Measurements from ENCODE around the gene CYP2J2. TPM values are rescaled to one million over a fixed set of nuclear protein-coding genes. Genes with fewer than 3 reads are reported as not detected.
"Not testable (repeated sequence)": the region's sequence is repeated elsewhere in the genome, so short reads cannot be mapped to it uniquely, and the experiment has no call there.

The CYP2J2 gene
- total and polyA plus RNA-seq, 2 donors: 4.1 to 14.2 TPM

- no peaks in the 10 kb centered on the region for H3K4me1 ChIP-seq (ENCODE audit: insufficient read depth)
- no peaks in the 10 kb centered on the region for H3K36me3 ChIP-seq (ENCODE audit: insufficient read depth)
- no peak overlapping the region for H3K27ac ChIP-seq (ENCODE audit: low read depth)
- H3K4me3 ChIP-seq (ENCODE audit: low read depth, low read length): no peak overlapping the region
- DNase-seq (ENCODE audit: extremely low spot score): no peak
- 20% methylated on average over 1 of the region's 1 CpG for WGBS
Measured at GRCh38 chr1:59945790-59946189, 19.2 kb upstream of the CYP2J2 start.

- 80% methylated on average over 4 of the region's 4 CpGs for WGBS
Measured at GRCh38 chr1:59939393-59939792, 12.8 kb upstream of the CYP2J2 start.

GRCh38 chr1:59937636-59938210, 11.2 kb upstream of the CYP2J2 start:
- WGBS: 85% methylated on average over 3 of the region's 3 CpGs

More at GRCh38 chr1:59939393-59939792, 12.8 kb upstream of the CYP2J2 start:
- Histone ChIP-seq H3K27ac (ENCODE audit: low read depth) (no peak overlapping the region), H3K4me1 (ENCODE audit: insufficient read depth) (no peaks in the 10 kb centered on the region), H3K4me3 (ENCODE audit: low read depth, low read length) (no peak overlapping the region), H3K36me3 (ENCODE audit: insufficient read depth) (no peaks in the 10 kb centered on the region)
- DNase-seq (ENCODE audit: extremely low spot score): no peak

DNA sequence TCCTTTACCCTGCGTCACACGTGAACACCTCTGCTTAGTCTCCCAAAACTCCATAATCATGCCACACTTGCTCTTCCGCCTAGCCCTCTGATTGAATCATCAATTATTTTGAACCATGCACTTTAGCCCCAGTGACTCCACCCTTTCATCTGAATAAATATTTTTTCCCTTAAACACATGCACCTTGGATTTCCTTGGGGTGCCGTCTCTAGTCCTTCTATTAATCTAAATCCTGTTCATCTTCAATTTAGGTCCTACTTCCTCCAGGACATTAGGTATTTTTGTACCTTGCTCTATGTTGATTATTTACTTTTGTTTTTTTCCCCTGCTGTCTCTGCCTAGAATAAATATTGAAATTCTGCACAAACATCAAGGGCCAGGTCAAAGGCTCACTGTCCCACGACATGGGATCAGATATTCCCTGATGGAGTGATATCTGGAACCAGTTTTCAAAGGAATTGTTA, 9.8 kb upstream of the CYP2J2 start:
- 66% methylated on average over 5 of the region's 5 CpGs for WGBS

More at GRCh38 chr1:59937636-59938210, 11.2 kb upstream of the CYP2J2 start:
- Histone ChIP-seq H3K36me3 (ENCODE audit: insufficient read depth) (no peaks in the 10 kb centered on the region), H3K4me3 (ENCODE audit: low read depth, low read length) (no peak overlapping the region), H3K4me1 (ENCODE audit: insufficient read depth) (no peaks in the 10 kb centered on the region), H3K27ac (ENCODE audit: low read depth) (no peak overlapping the region)
- no peak for DNase-seq (ENCODE audit: extremely low spot score)

DNA sequence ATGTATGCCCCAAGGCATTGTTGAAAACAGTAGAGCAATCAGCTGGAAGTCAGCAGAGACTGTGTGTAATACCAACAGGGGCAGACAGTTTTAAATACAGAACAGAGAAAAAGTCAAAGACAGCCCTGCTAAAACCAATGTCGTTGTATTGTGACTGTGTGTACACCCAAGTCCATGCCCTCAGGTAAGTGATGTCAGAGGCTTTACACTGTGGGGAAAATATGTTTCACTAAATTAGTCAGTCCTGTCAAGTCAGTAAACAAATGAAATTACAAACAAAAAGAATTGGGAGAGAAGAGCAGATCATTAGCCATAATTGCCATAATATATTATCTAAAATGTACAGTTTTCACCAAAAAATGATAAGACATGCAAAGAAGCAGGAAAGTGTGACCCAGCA, 2.4 kb upstream of the CYP2J2 start:
- H3K36me3 ChIP-seq (ENCODE audit: insufficient read depth): no peaks in the 10 kb centered on the region
- 64% methylated on average over 1 of the region's 1 CpG for WGBS

More for the DNA sequence above, 9.8 kb upstream of the CYP2J2 start:
- no peaks in the 10 kb centered on the region for H3K4me1 ChIP-seq (ENCODE audit: insufficient read depth)
- no peak overlapping the region for H3K27ac ChIP-seq (ENCODE audit: low read depth)
- no peak for DNase-seq (ENCODE audit: extremely low spot score)
- no peak overlapping the region for H3K4me3 ChIP-seq (ENCODE audit: low read depth, low read length)
- H3K36me3 ChIP-seq (ENCODE audit: insufficient read depth): no peaks in the 10 kb centered on the region

GRCh38 chr1:59927213-59927612, 640 bp upstream of the CYP2J2 start:
- no peak for DNase-seq (ENCODE audit: extremely low spot score)
- Histone ChIP-seq H3K36me3 (ENCODE audit: insufficient read depth) (no peaks in the 10 kb centered on the region), H3K27ac (ENCODE audit: low read depth) (no peak overlapping the region), H3K4me1 (ENCODE audit: insufficient read depth) (no peaks in the 10 kb centered on the region), H3K4me3 (ENCODE audit: low read depth, low read length) (peak overlapping the region; percentile 51)
- 30% methylated on average over 2 of the region's 2 CpGs for WGBS

More for the DNA sequence above, 2.4 kb upstream of the CYP2J2 start:
- Histone ChIP-seq H3K4me1 (ENCODE audit: insufficient read depth) (no peaks in the 10 kb centered on the region), H3K4me3 (ENCODE audit: low read depth, low read length) (no peak overlapping the region), H3K27ac (ENCODE audit: low read depth) (no peak overlapping the region)
- no peak for DNase-seq (ENCODE audit: extremely low spot score)

GRCh38 chr1:59924653-59925052, 1.9 kb downstream of the CYP2J2 start:
- H3K36me3 ChIP-seq (ENCODE audit: insufficient read depth): no peaks in the 10 kb centered on the region
- no peak overlapping the region for H3K4me3 ChIP-seq (ENCODE audit: low read depth, low read length)
- no peak overlapping the region for H3K27ac ChIP-seq (ENCODE audit: low read depth)
- no peak for DNase-seq (ENCODE audit: extremely low spot score)
- H3K4me1 ChIP-seq (ENCODE audit: insufficient read depth): no peaks in the 10 kb centered on the region

DNA sequence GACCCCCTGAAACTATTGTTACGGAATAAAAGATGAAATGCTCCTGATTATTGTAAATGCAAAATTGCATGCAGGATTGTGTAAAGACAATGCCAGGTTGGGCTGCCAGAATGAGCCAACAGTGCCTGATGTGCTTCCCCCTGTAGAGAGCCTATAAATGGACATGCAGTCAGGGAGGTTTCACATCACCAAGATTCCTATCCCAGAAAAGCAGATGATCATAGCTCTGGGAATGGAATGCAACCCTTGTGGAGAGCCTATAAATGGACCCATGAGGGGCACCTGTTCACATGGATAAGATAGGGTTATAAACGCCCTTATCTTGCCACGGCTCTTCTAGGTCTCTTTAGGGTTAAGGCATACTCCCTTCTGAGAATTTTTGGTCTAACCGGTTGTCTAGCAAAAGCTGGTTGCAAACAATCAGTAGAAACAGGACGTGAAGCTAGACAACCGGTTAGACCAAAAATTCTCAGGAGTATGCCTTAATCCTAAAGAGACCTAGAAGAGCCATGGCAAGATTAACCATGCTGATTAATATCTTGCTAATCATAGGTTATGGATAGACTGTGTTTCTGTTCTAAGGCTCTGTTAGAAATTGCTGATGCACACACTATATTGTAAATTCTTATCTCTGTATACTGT, 5.2 kb downstream of the CYP2J2 start:
- H3K36me3 ChIP-seq (ENCODE audit: insufficient read depth); H3K4me3 ChIP-seq (ENCODE audit: low read depth, low read length); H3K4me1 ChIP-seq (ENCODE audit: insufficient read depth); H3K27ac ChIP-seq (ENCODE audit: low read depth); DNase-seq (ENCODE audit: extremely low spot score): not testable (repeated sequence)
- 78% methylated on average over 6 of the region's 6 CpGs for WGBS

GRCh38 chr1:59919746-59920145, 6.8 kb downstream of the CYP2J2 start:
- Histone ChIP-seq H3K27ac (ENCODE audit: low read depth) (no peak overlapping the region), H3K4me1 (ENCODE audit: insufficient read depth) (no peaks in the 10 kb centered on the region), H3K4me3 (ENCODE audit: low read depth, low read length) (no peak overlapping the region), H3K36me3 (ENCODE audit: insufficient read depth) (no peaks in the 10 kb centered on the region)
- WGBS: 83% methylated on average over 2 of the region's 2 CpGs
- no peak for DNase-seq (ENCODE audit: extremely low spot score)

DNA sequence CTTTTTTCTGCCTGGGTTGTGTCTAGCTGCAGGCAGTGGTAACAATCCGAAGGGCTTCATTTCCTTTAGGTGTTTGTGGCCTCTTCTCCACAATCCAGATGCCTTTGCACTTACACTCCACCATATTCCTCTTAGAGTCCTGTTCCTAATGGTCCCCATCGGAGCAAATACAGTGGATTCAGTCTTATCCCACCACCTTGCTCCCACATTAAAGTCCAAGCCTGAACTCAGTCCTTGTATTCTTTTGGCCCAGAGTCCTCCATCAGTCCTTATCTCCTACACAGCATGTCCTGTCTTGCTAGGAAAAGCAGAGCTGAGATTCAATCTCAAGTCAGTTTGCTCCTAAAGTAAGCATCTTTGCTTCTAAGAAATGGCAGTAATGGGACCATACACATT, 8.8 kb downstream of the CYP2J2 start:
- 95% methylated on average over 2 of the region's 2 CpGs for WGBS
- no peaks in the 10 kb centered on the region for H3K36me3 ChIP-seq (ENCODE audit: insufficient read depth)
- no peaks in the 10 kb centered on the region for H3K4me1 ChIP-seq (ENCODE audit: insufficient read depth)
- no peak overlapping the region for H3K4me3 ChIP-seq (ENCODE audit: low read depth, low read length)
- DNase-seq (ENCODE audit: extremely low spot score): no peak
- no peak overlapping the region for H3K27ac ChIP-seq (ENCODE audit: low read depth)

GRCh38 chr1:59917026-59917784, 9.4 kb downstream of the CYP2J2 start:
- no peaks in the 10 kb centered on the region for H3K4me1 ChIP-seq (ENCODE audit: insufficient read depth)
- 87% methylated on average over 10 of the region's 10 CpGs for WGBS
- no peak overlapping the region for H3K4me3 ChIP-seq (ENCODE audit: low read depth, low read length)
- H3K27ac ChIP-seq (ENCODE audit: low read depth): no peak overlapping the region
- no peak for DNase-seq (ENCODE audit: extremely low spot score)
- no peaks in the 10 kb centered on the region for H3K36me3 ChIP-seq (ENCODE audit: insufficient read depth)

- Histone ChIP-seq H3K36me3 (ENCODE audit: insufficient read depth) (no peaks in the 10 kb centered on the region), H3K4me3 (ENCODE audit: low read depth, low read length) (no peak overlapping the region), H3K4me1 (ENCODE audit: insufficient read depth) (no peaks in the 10 kb centered on the region), H3K27ac (ENCODE audit: low read depth) (peak overlapping the region; percentile 16)
- 66% methylated on average over 1 of the region's 1 CpG for WGBS
- no peak for DNase-seq (ENCODE audit: extremely low spot score)
Measured at GRCh38 chr1:59915516-59915915, 11.1 kb downstream of the CYP2J2 start.

DNA sequence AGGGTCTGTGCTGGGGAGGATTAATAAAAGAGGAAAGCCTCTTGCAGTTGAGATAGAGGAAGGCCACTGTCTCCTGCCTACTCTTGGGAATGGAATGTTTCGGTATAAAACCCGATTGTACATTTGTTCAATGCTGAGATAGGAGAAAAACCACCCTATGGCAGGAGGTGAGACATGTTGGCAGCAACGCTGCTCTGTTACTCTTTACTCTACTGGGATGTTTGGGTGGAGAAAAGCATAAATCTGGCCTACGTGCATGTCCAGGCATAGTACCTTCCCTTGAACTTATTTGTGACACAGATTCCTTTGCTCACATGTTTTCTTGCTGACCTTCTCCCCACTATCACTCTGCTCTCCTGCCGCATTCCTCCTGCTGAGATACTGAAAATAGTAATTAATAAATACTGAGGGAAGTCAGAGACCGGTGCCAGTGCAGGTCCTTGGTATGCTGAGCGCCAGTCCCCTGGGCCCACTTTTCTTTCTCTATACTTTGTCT, 11.7 kb downstream of the CYP2J2 start:
- WGBS: 86% methylated on average over 7 of the region's 7 CpGs
- not testable (repeated sequence) for H3K4me3 ChIP-seq (ENCODE audit: low read depth, low read length); H3K27ac ChIP-seq (ENCODE audit: low read depth); H3K4me1 ChIP-seq (ENCODE audit: insufficient read depth); H3K36me3 ChIP-seq (ENCODE audit: insufficient read depth); DNase-seq (ENCODE audit: extremely low spot score)

DNA sequence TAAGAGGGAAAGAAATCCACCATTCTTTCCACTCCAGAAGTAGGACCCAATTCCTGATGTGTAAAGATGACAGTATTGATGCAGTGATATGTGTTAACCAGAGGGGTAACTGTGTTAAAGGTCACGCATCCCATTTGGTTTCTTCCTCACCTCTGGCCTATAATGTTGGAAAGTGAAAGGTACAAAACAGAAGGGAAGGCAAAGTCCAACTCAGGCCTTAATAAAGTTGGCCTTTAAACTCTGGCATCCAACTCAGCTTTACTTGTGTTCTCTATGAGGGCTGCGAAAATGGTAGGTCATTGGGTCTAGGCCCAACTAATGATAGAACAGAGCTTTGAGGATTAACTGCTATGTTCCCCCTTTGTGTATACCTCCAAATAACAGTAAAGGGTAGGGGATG, 17.9 kb downstream of the CYP2J2 start:
- H3K4me3 ChIP-seq (ENCODE audit: low read depth, low read length): no peak overlapping the region
- DNase-seq (ENCODE audit: extremely low spot score): no peak
- 97% methylated on average over 2 of the region's 2 CpGs for WGBS
- peaks cover 2% of the 10 kb centered on the region for H3K36me3 ChIP-seq (ENCODE audit: insufficient read depth)
- H3K27ac ChIP-seq (ENCODE audit: low read depth): no peak overlapping the region
- no peaks in the 10 kb centered on the region for H3K4me1 ChIP-seq (ENCODE audit: insufficient read depth)

Data from urinary bladder (tissue), 4 donors.